GM19351 (cell line): ENCODE measurements around the gene TMEM63B.
"Not testable (repeated sequence)": the region's sequence is repeated elsewhere in the genome, so short reads cannot be mapped to it uniquely, and the experiment has no call there.

Experiments used
- ATAC-seq: cut with Tn5 transposase; IDR thresholded peaks from one replicate; pipeline ENCODE4 v1.9.1; 2021; ENCODE audit warnings: mild to moderate bottlenecking, moderate library complexity; ENCODE audit not compliant: unreplicated experiment

The TMEM63B gene

GRCh38 chr6:44094403-44095242, 32.7 kb upstream of the TMEM63B start:
- no peak for ATAC-seq

GRCh38 chr6:44095243-44095623, 32.1 kb upstream of the TMEM63B start:
- ATAC-seq, result not testable (repeated sequence)

- no peak for ATAC-seq
These were observed 30.7 kb upstream of the TMEM63B start for GRCh38 chr6:44096612-44097011.

- ATAC-seq, result no peak
These were observed 29.5 kb upstream of the TMEM63B start for GRCh38 chr6:44097782-44098317.

DNA sequence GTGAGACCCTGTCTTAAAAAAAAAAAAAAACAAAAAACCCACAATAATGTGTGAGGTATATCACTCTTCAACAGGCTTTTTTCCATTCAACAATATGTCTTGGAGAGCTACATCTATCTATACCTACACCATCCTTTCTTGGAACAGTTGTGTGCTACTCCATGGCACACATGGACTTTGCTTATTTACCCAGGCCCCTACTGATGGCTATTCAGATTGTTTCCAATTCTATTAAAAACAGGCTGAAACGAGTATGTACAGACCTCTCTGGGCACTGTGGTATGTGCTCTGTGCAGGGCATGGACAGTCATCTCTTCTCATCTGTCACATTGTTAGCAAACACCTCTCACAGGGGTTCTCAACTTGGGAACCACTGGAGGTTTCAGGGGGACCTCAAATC, 28.2 kb upstream of the TMEM63B start:
- no peak for ATAC-seq

DNA sequence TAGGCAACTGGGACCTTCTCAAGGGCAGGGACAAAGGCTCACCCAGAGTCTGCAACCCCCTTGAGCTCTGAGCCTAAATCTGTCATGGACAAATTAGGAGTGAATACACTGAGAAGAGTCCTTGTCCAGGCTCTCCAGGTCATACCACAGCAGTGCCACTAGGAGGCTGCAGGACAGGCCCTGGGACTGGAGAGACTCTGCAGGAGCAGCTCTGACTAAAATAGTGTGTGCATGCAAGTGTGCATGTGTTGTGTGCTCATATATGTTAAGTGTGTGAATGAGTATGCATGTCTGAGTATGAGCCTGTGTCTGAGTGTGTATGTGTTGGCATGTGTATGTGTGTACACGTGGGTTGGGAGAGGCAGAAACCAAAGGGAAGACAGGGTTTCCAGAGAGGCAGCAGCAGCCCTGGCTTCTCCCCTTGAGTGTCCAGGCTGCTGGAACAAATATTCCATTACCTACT, 27.2 kb upstream of the TMEM63B start:
- no peak for ATAC-seq

- ATAC-seq, result no peak
These were observed 25.5 kb upstream of the TMEM63B start for GRCh38 chr6:44101832-44102231.

GRCh38 chr6:44102527-44102926, 24.8 kb upstream of the TMEM63B start:
- no peak for ATAC-seq

DNA sequence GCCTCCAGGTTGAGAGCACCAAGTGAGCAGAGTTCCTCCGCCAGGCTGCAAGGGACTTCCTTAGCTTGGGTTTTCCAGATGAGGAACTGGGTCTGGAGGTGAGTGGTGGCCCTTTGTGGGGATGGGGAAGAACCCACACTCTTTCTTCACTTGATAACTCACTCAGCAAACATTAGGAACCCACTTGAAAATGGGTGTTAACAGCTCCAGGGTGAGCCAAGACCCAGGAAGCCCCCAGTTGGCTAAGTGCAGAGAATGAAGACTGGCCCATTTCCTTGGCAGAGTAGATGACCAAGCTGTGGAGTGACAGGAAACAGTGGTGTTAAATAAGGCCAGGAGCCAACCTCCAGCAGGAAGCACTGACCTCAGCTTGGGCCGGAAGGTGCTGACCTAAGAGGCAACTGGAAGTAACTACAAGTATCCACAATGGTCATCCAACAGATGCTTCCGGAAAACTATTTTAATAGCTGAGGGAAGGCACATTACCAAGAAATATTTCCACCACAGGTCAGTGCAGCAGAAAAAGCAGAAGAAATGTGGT, 22.8 kb upstream of the TMEM63B start:
- no peak for ATAC-seq

DNA sequence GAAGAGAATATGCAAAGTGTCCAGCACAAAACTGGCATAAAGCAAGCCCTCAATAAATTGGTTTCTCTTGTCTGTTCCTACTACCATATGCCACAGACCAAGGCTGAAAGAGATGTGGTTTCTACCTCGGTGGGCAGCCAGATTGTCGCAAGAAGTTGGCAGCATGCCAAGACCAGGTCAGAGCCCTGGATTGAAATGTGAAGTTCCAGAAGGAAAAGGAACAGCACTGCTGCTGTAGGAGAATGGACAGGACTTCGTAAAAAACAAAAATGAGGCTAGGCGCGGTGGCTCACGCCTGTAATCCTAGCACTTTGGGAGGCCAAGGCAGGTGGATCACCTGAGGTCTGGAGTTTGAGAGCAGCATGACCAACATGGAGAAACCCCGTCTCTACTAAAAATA, 22.2 kb upstream of the TMEM63B start:
- no peak for ATAC-seq

DNA sequence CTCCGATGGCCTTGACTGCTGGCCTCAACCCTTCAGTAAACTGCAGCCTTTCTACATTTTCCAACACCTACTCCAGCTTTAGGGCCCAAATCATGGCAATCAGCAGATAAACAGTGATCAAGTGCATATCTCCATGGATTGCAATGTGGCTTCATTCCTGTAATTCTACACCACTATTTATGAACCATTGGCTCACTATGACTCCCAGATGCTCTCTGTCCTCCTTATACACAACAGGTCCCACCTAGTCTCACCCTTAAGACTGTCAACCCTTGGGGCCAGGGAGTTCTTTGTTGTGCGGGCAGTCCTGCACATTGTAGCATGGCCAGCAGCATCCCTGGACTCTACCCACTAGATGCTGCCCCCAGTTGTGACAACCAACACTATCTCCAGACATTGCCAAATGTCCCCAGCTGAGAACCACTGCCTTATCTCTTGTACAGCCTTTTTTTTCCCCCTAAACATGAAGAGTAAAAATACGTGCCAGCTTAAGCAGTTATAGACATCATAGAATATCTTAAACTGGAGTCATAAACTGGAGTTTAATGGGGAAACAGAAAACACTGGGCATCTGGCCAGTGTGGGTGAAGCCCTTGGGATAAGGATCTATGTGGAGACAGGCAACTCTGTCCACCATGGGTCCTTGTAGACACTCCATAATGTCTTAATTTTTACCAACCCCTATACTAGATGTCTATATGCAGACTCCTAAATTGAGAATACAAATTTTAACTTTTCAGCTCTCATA, 21.2 kb upstream of the TMEM63B start:
- ATAC-seq, result no peak

GRCh38 chr6:44107017-44107416, 20.3 kb upstream of the TMEM63B start:
- no peak for ATAC-seq

- ATAC-seq, result no peak
These were observed 18.9 kb upstream of the TMEM63B start for GRCh38 chr6:44108471-44108870.

- no peak for ATAC-seq
These were observed 18.1 kb upstream of the TMEM63B start for GRCh38 chr6:44109212-44109611.

GRCh38 chr6:44110005-44110676, 17.2 kb upstream of the TMEM63B start:
- ATAC-seq, result no peak

- no peak for ATAC-seq
These were observed 16.4 kb upstream of the TMEM63B start for GRCh38 chr6:44110966-44111365.

DNA sequence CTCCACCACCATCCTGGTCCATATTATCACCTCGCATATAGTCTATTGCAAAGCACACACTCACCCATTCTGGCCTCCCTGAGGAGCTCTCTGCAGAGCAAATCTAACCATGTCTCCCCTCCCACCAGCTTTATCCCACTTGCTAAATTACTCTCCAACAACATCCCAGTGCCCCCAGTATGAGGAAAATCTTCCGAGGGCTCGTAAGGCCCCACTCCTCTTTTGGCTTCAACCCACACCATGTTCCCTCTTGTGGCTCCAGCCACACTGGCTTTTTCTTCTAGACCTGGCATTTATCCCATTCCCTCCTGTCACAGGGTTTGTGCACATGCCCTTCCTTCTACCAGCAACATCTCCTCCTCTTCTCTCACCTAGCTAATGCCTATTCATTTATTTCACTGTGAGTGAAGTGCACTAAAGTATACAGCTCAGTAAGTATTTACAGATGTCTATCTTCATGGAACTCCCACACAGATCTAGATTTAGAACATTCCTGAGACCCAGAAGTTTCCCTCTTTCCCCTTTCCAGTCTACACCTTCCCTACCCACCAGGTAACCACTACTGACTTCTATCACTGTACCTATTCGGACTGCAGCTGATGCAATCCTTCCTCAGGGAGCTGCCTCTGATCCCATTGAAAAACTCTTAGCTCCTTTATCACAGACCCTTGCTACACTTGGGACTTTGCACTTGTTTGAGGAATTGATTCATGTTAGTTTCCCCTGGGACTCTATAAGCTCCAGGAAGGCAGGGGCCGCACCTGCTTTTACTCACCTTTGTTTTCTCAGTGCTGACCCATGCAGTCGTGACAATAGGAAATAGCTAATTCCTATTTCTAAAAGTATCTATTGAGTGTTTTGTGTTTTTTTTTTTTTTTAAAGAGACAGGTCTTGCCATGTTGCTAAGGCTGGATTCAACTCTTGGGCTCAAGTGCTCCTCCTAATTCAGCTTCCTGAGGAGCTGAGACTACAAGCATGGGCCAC, 15.6 kb upstream of the TMEM63B start:
- ATAC-seq, result no peak

- no peak for ATAC-seq
These were observed 13.9 kb upstream of the TMEM63B start for GRCh38 chr6:44113414-44113813.

- no peak for ATAC-seq
These were observed 11.5 kb upstream of the TMEM63B start for GRCh38 chr6:44115866-44116265.
